HG03521 (cell line): Measurements from ENCODE around the gene RNF227.

Experiments
- ATAC-seq: cut with Tn5 transposase; IDR thresholded peaks from one replicate; pipeline ENCODE4 v1.9.1; 2021; ENCODE audit warnings: mild to moderate bottlenecking, moderate library complexity; ENCODE audit not compliant: unreplicated experiment

Gene RNF227

GRCh38 chr17:7889166-7889955 is 26.7 kb downstream of the RNF227 start:
- ATAC-seq, result no peak

- no peak for ATAC-seq
Measured at GRCh38 chr17:7888184-7888920, 27.7 kb downstream of the RNF227 start, which contains the start of gene CHD3. Gene CHD3, plus strand, starts transcription at chr17:7888789. Its CDS starts 212 bp downstream, at chr17:7889001.

DNA sequence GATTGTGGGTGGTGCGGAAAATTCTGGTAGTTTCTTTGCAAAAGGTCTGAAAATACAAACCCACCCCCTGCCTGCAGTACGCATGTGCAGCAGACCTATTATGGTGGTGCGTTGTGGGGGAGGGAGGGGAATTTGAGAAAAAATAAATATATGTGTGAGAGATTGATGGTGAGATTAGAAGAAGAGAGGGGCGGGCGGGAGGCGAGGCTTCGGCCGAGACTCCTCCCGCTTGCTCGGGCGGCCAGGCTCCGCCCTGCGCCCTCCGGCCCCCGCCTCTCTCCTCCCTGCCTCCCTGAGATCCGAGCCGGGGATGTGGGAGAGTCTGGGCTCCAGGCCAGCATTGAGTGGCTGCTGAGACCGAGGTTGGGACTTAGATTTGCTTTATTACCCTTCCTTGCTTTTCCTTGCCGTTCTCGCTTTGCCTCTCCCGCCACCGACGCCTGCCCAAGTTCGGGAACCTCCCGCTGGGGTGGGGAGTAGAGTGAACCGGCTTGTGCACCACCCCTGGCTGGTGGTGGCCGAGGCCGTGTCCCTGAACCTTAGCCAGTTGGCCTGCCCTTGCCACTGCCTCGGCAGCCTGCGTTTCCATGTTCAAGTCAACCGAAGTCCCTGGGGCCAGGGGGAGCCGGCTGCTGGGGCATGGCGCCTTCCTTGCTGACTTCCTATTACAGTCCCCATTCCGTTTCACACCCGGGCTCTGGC is 28.5 kb downstream of the RNF227 start:
- ATAC-seq, result peak; percentile 36

DNA sequence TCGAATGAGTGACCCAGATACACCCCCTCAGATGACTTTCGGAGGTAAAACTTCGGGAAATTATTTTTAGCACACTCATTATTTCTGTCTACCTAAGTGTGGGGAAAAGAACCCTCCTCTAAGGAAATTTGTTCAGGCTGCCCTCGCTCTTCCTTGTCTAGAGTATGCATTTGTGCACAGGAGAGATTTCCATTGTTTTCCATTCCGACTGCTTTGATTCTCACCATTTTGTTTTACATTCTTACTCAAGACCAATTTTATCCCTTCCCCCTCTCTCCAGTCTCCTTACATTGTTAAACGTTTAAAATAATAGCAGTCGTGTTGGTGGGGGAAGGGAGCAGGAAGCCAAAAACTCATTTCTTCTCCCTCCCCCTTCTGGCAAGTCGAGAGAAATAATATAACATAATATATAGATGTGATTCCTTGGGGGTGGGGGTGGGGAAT is 29.0 kb downstream of the RNF227 start:
- no peak for ATAC-seq

GRCh38 chr17:7886227-7887037 is 29.7 kb downstream of the RNF227 start:
- no peak for ATAC-seq

DNA sequence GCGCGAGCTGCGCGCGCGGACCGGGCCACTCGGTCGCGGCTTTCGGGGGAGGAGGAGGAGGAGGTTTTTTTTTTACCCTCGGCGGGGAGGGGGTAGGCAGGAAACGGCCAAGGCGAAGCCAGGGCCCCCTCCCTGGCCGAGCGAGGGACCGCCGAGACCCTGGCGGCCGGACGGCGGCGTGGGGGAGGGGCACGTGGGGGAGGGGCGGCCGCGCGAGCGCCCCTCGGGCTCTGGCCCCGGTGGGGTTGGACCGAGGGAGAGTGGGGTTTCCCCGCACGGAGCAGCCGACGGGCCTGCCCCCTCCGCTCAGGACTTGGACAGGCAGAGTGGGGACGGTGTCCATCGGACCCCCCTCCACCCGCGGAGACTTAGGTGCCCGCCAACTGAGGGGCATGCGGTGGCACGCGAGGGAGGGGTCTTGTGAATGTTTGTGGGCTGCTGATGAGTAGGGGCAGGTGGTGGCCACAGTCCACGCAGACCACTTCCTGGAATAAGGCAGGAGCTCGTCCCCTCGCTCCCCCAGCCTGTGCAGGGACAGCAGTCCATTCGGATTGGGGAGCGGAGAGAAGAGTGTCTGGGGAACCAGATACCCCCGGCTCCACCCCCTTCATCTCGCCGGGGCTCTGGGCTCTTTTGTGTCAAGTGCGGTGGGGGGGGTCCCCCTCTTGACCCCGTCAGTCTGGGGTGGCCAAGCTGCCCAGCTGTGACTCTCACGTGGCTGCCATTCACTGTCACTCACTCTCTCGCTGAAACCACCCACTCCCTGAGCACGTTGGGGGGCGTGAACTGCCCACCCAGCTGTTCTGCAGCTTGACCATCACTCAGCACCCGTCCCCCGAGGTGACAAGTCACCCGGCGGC is 30.5 kb downstream of the RNF227 start:
- ATAC-seq, result peak; percentile 19

- ATAC-seq, result peak; percentile 24
Measured at GRCh38 chr17:7884581-7885366, 31.3 kb downstream of the RNF227 start.

GRCh38 chr17:7883781-7884386 is 32.2 kb downstream of the RNF227 start:
- no peak for ATAC-seq

GRCh38 chr17:7882629-7883028 is 33.5 kb downstream of the RNF227 start:
- ATAC-seq, result no peak

DNA sequence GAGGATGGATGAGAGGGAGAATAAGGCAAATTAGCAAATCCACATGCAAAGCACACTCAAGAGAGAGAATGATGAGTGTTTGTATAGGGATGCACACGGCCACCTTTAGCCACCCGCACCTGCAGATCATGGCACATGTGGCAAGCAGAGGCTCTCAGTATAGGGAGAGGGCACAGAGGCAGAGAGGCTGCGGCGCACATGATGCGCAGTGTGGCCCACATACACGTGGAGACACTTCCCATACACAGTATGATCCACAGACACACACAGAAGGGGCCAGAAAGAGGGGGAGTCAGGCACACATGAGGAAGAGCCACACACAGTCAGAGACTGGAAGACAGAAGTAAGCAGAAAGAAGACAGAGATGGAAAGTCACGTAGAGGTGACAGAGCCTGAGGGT is 34.0 kb downstream of the RNF227 start:
- ATAC-seq, result no peak

DNA sequence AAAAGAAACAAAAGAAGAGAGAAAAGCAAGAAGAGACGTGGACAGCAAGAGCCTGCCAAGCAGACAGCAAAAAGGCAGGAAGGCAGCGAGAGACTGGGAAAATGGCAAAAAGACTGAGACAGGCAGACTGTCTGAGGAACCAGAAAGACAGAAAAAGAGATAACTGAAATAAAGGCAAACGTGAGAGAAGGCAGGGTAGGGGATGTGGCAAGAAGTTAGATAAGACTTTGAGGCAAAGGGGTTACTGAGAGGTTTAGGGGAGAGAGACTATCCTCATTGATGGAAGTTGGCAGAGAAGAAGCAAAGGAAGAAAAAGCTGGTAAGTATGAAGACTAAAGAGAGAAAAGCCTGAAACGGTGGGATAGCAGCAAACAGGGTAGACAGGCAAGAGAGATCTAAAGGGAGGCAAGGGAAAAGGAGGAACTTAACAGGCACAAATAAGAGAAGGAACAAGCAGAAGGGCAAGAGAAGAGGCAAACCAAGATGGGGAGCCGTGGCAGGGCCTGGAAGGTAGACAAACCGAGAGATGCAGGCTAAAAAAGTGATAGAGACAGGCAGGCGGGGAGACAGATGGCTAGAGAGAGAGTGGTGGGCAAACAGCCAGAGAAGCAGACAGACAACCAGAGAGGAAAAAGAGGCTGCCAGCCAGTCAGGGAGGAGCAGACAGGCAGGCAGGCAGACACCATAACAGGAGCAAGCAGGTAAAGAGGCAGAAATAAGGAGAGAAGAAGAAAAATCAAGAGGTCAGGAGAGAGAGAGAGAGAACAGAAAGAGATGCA is 34.6 kb downstream of the RNF227 start:
- no peak for ATAC-seq

DNA sequence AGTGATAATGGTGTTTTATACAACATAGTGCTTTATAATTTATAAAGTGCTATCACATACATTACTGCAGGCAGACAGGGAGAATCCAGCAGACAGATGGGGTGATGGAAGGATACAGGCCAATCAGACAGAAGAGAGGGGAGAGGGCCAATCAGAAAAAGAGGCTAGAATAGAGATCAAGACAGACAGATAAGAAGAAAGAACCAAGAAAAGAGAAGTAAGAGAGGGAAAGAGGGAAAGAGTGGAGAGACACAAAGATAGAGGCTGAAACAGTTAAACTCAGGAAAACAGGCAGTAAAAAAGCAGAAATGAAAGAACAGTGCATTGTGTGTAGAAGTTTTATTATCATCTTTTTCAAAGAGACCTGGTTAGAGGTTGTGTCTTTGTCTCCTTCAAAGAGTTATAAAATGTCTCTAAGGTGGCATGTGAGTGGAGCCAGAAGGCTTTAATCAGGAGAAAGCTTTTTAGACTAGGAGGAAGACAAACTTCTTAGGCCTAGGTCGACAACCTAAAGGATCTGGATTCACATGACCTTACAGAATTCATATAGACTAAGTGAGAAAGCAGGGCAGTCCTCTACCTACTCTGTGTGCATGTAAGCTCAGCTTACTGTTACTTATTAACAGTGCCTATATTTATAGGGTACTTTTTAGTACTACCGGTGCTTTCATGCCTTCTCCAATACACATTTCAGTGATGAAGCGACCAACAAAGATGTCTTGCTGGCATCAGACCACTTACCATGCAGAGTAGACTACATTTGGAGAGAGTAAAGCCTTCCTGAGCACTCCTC is 35.8 kb downstream of the RNF227 start:
- no peak for ATAC-seq

DNA sequence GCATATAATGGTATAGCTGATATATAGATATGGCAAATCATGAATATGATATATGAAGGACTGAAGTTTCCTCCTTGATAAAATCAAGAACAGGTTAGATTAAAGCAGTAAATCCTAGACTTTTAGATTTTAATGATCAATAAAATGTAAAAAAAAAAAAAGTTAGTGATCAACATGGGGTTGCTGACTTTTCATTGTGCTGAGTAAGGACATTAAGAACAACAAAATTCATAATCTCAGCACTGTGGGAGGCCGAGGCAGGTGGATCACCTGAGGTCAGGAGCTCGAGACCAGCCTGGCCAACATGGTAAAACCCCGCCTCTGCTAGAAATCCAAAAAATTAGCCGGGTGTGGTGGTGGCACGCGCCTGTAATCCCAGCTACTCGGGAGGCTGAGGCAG is 37.9 kb downstream of the RNF227 start:
- no peak for ATAC-seq

DNA sequence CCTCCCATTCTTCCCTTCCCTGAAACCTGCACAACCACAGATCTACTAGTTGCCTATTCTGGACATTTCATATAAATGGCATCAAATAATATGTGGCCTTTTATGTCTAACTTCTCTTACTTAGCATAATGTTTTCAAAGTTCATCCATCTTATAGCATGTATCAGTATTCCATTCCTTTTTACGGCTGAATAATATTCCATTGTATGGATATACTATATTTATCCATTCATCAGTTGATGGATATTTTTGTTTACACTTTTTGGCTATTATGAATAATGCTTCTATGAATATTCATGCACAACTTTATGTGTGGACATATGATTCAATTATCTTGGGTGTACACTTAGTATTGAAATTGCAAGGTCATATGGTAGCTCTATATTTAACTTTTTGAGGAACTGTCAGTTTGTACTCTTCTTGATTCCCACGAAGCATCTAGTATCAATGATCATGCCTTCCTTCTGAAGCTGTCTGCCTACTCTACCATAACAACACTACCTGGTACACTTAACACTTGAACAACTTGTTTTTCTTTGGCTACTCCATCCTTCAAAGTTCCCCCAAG is 40.2 kb downstream of the RNF227 start:
- ATAC-seq, result no peak

DNA sequence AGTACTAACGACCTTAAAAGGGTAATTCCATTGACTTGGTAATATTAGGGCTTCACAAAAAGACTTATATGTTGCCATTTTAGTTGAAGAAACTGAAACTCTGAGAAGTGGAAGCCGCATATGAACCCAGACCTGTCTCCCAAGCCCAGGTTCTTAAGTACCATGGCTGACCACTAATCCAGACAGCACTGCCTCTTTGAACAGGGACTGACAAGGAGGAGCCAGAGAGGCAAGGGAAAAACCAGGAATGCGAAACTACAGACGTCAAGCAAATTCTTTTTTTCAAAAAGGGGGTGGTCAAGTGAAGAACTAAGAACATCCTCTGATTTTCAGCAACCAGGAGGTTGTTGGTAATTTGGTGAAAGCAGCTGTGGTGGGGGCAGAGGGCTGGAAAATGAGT is 43.0 kb downstream of the RNF227 start:
- ATAC-seq, result no peak

GRCh38 chr17:7867881-7868329 is 48.2 kb downstream of the RNF227 start:
- no peak for ATAC-seq
